AG04450 (cell line): ENCODE measurements around the gene B3GALNT1. TPM values are rescaled to one million over a fixed set of nuclear protein-coding genes. Genes with fewer than 3 reads are reported as not detected.

Source experiments
- CTCF ChIA-PET: fragments of 300-600, 350-600 bp; formaldehyde crosslinking; extraction: SDS; loops from one replicate; lab custom pipeline; 2022; ENCODE audit warnings: antibody characterized with exemption, inconsistent platforms; lab: Charles Lee
- POLR2A ChIA-PET: fragments of 350-600 bp; formaldehyde crosslinking; extraction: SDS; loops from one replicate; lab custom pipeline; 2021; ENCODE audit warnings: antibody characterized with exemption, inconsistent platforms; lab: Yijun Ruan, JAX
- DNase-seq: peaks from one replicate; pipeline ENCODE4 v3.0.0-alpha.2; 2011; ENCODE audit warnings: low read depth, low spot score
- H3K27ac ChIP-seq: one replicate; pipeline ENCODE4 v1.5.1; 2012; ENCODE audit warnings: low read depth, low read length, control low read depth
- H3K27me3 ChIP-seq: one replicate; pipeline ENCODE4 v1.6.0; 2012; ENCODE audit warnings: low read length; ENCODE audit not compliant: control insufficient read depth, insufficient read depth
- H3K4me3 ChIP-seq: 2 replicates; pipeline ENCODE4 v1.5.1; 2011; ENCODE audit warnings: mild to moderate bottlenecking, low read depth, low read length, control low read depth
- H3K9me3 ChIP-seq: 2 replicates; pipeline ENCODE4 v1.5.1; 2012; ENCODE audit warnings: low read length; ENCODE audit not compliant: control insufficient read depth, insufficient read depth
- CTCF ChIP-seq: IDR thresholded peaks from 2 replicates; pipeline ENCODE4 v1.5.1; 2011; ENCODE audit warnings: low read depth, low read length, control low read depth, inconsistent platforms
- polyA plus RNA-seq: library from polyadenylated mRNA; depleted of rRNA; stranded (reverse); fragments of >200 nt; gene quantifications from 2 replicates; pipeline ENCODE4 v1.2.3, GENCODE V29; 2011

Gene B3GALNT1
- polyA plus RNA-seq, 1 experiment = 8.8 TPM

DNA sequence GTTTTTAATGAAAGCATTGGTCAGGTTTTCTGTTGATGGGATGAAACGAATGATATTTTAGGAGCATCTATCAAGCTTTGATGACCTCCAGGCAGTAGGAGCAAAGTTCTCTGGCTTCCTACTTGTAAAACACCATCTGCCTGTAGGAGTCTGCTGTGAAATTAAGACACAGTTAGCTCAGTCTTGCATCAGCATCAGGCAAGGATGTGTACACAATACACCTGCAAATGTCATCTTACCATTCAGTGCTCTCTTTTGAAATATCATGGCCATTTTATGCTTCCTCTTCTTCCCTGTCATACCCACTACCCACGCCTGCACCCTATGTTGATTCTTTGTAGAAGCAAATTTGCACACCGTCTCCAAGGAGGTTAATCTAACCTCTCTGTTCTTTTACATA is 38.2 kb downstream of the B3GALNT1 start:
- no peak for DNase-seq
- no peak for TF ChIP-seq CTCF
- H3K9me3 ChIP-seq = no peaks in the 10 kb centered on the region
- ChIA-PET CTCF (no interaction called here), POLR2A (no interaction called here)
- H3K27me3 ChIP-seq = no peaks in the 10 kb centered on the region
- no peak overlapping the region for H3K27ac ChIP-seq
- no peak overlapping the region for H3K4me3 ChIP-seq

- no peak overlapping the region for H3K27ac ChIP-seq
- ChIA-PET POLR2A (no interaction called here), CTCF (no interaction called here)
- TF ChIP-seq CTCF = no peak
- no peaks in the 10 kb centered on the region for H3K27me3 ChIP-seq
- DNase-seq = no peak
- H3K4me3 ChIP-seq = no peak overlapping the region
- H3K9me3 ChIP-seq = no peaks in the 10 kb centered on the region
Measured at GRCh38 chr3:161064413-161064812, 40.7 kb downstream of the B3GALNT1 start.

- peaks cover 6% of the 10 kb centered on the region for H3K27me3 ChIP-seq
- CTCF ChIA-PET = no interaction called here
- H3K27ac ChIP-seq = no peak overlapping the region
- POLR2A ChIA-PET = no interaction called here
- no peak for TF ChIP-seq CTCF
- no peaks in the 10 kb centered on the region for H3K9me3 ChIP-seq
- no peak overlapping the region for H3K4me3 ChIP-seq
- DNase-seq = no peak
Measured at GRCh38 chr3:161054860-161055604, 50.1 kb downstream of the B3GALNT1 start.

DNA sequence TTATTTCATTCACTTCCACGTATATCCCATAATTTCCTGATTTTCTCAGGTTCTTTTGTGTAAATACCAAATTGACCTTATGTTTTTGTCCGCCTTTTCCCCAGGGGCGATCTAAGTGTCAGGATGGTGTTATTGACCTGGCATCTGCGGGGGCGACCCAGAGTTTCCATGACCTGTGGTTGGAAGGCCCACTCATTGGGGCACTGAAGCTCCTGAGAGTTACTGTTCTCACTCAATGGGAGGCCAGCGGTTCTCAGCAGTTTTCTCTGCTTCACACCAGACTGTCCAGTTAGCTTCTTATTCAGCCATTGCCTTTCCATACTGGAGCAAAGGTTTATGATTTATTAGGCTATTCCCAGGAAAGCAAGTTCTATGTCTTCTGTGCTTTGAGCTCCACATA is 53.3 kb downstream of the B3GALNT1 start:
- no peak overlapping the region for H3K27ac ChIP-seq
- peaks cover 6% of the 10 kb centered on the region for H3K27me3 ChIP-seq
- no peak overlapping the region for H3K4me3 ChIP-seq
- ChIA-PET CTCF (no interaction called here), POLR2A (no interaction called here)
- DNase-seq = no peak
- H3K9me3 ChIP-seq = no peaks in the 10 kb centered on the region
- no peak for TF ChIP-seq CTCF

DNA sequence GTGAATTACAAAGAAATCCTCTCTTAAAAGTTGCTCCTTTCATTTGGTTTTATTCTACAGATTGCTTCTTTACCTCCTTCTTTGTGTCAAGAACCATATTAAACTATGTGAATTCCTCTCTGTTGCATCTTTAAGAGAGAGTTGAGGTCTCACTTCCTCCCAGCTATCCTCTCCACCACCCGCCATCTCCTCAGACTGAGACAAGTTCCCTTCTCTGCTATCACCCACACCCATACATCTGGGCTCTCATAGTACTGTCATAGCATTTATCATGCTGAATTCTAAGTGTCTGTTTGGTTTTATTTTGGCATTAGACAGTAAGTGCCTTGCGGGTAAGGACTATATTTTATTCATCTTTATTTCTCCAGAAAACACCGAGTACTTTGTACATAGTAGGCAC is 54.2 kb downstream of the B3GALNT1 start:
- TF ChIP-seq CTCF = no peak
- peaks cover 6% of the 10 kb centered on the region for H3K27me3 ChIP-seq
- H3K27ac ChIP-seq = no peak overlapping the region
- no peak for DNase-seq
- CTCF ChIA-PET = no interaction called here
- H3K9me3 ChIP-seq = no peaks in the 10 kb centered on the region
- POLR2A ChIA-PET = no interaction called here
- H3K4me3 ChIP-seq = no peak overlapping the region
